Nephron progenitor cell (in vitro differentiated cells): ENCODE results near the gene SEH1L.

Experiments
- DNase-seq: peaks from one replicate; pipeline ENCODE4 v3.0.0; 2021
- H3K27ac Mint-ChIP-seq: 2 replicates; pipeline ENCODE4 v1.8.0; 2021; ENCODE audit warnings: mild to moderate bottlenecking, moderate library complexity, mixed read lengths
- H3K27me3 Mint-ChIP-seq: 2 replicates; pipeline ENCODE4 v1.8.0; 2021; ENCODE audit warnings: mild to moderate bottlenecking, low read depth, mixed read lengths; ENCODE audit not compliant: poor library complexity
- H3K36me3 Mint-ChIP-seq: 2 replicates; pipeline ENCODE4 v1.8.0; 2021; ENCODE audit warnings: low read depth, mixed read lengths
- H3K4me1 Mint-ChIP-seq: 2 replicates; pipeline ENCODE4 v1.8.0; 2021; ENCODE audit warnings: mixed read lengths
- H3K4me3 Mint-ChIP-seq: 2 replicates; pipeline ENCODE4 v1.8.0; 2021; ENCODE audit warnings: mild to moderate bottlenecking, moderate library complexity, mixed read lengths
- H3K9me3 Mint-ChIP-seq: 2 replicates; pipeline ENCODE4 v1.8.0; 2021; ENCODE audit warnings: mild to moderate bottlenecking, moderate library complexity, mixed read lengths
- CTCF ChIP-seq: fragments of 200-600 bp; sonication (generic); IDR thresholded peaks from 2 replicates; pipeline ENCODE4 v1.5.0; 2021; ENCODE audit warnings: antibody characterized with exemption

Gene SEH1L

GRCh38 chr18:13011719-13012118 is 63.9 kb downstream of the SEH1L start:
- no peak overlapping the region for H3K27ac Mint-ChIP-seq
- no peaks in the 10 kb centered on the region for H3K4me1 Mint-ChIP-seq
- H3K4me3 Mint-ChIP-seq: no peak overlapping the region
- no peaks in the 10 kb centered on the region for H3K9me3 Mint-ChIP-seq
- no peak for DNase-seq
- TF ChIP-seq CTCF: no peak
- H3K36me3 Mint-ChIP-seq: peaks cover 59% of the 10 kb centered on the region
- no peaks in the 10 kb centered on the region for H3K27me3 Mint-ChIP-seq

- DNase-seq: no peak
- peaks cover 71% of the 10 kb centered on the region for H3K36me3 Mint-ChIP-seq
- H3K4me3 Mint-ChIP-seq: no peak overlapping the region
- no peak for TF ChIP-seq CTCF
- no peak overlapping the region for H3K27ac Mint-ChIP-seq
- no peaks in the 10 kb centered on the region for H3K27me3 Mint-ChIP-seq
- no peaks in the 10 kb centered on the region for H3K9me3 Mint-ChIP-seq
- no peaks in the 10 kb centered on the region for H3K4me1 Mint-ChIP-seq
Observed at GRCh38 chr18:13014232-13014631, 66.4 kb downstream of the SEH1L start.

GRCh38 chr18:13014818-13015217 is 67.0 kb downstream of the SEH1L start:
- DNase-seq: no peak
- H3K4me3 Mint-ChIP-seq: no peak overlapping the region
- TF ChIP-seq CTCF: no peak
- no peaks in the 10 kb centered on the region for H3K27me3 Mint-ChIP-seq
- no peaks in the 10 kb centered on the region for H3K4me1 Mint-ChIP-seq
- H3K9me3 Mint-ChIP-seq: no peaks in the 10 kb centered on the region
- peaks cover 70% of the 10 kb centered on the region for H3K36me3 Mint-ChIP-seq
- no peak overlapping the region for H3K27ac Mint-ChIP-seq

- Mint-ChIP-seq H3K27me3 (no peaks in the 10 kb centered on the region), H3K27ac (no peak overlapping the region), H3K36me3 (peaks cover 78% of the 10 kb centered on the region), H3K4me1 (no peaks in the 10 kb centered on the region), H3K9me3 (peaks cover under 1% of the 10 kb centered on the region), H3K4me3 (no peak overlapping the region)
- TF ChIP-seq CTCF: no peak
- DNase-seq: no peak
Observed at GRCh38 chr18:13017247-13017875, 69.5 kb downstream of the SEH1L start.

GRCh38 chr18:13018374-13018773 is 70.6 kb downstream of the SEH1L start:
- Mint-ChIP-seq H3K4me3 (no peak overlapping the region), H3K36me3 (peaks cover 78% of the 10 kb centered on the region), H3K27ac (no peak overlapping the region), H3K27me3 (no peaks in the 10 kb centered on the region), H3K4me1 (no peaks in the 10 kb centered on the region), H3K9me3 (peaks cover 10% of the 10 kb centered on the region)
- no peak for TF ChIP-seq CTCF
- DNase-seq: no peak

- no peak for TF ChIP-seq CTCF
- peaks cover 10% of the 10 kb centered on the region for H3K9me3 Mint-ChIP-seq
- H3K36me3 Mint-ChIP-seq: peaks cover 85% of the 10 kb centered on the region
Observed at GRCh38 chr18:13019301-13019700, 71.5 kb downstream of the SEH1L start.

More at GRCh38 chr18:13019301-13019700, 71.5 kb downstream of the SEH1L start:
- DNase-seq: no peak
- Mint-ChIP-seq H3K27me3 (no peaks in the 10 kb centered on the region), H3K4me1 (no peaks in the 10 kb centered on the region), H3K4me3 (no peak overlapping the region), H3K27ac (no peak overlapping the region)
